ENCODE measurements around the gene DEPP1. TPM values are rescaled to one million over a fixed set of nuclear protein-coding genes. Genes with fewer than 3 reads are reported as not detected.

DEPP1 gene
- total RNA-seq, 1 donor from 2014 or later: 11.1 TPM

DNA sequence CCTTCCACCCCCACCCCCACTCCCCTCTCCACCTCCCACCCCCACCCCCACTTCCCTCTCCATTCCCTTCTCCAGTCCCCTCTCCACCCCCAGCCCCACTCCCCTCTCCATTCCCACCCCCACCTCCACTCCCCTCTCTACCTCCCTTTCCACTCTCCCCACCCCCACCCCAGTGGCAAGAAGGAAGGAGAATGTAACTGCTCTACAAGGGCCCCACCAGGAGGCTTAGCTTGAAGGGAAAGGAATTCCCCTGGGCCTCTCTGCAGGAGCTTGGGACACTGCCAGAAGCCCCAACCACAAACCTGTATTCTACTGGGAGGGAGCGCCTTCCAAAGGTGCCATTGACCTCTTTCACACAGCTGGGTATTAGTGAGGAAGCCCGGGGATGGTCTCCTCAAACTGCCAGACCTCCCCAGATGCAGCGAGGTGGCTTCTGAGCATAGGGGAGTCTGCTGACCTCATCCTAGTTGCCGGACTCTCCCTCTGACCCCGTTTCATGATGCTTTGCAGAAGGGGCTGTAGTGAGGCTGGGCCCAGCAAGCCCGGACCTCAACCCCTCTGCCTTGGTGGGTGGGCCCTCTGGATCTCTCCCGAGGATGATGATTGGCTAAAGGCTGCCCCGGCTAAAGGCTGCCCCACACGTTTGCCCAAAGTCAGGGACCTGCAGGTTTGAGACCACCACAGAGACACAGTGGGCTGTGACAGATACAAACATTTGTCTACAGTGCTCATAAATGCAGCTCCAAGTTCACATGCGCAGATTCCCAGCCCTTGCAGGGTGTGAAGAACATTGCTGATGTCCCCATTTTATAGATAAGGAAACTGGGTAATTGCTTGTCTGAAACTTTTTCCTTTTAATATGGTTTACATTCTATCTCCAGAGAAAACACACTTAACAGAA, 2.9 kb downstream of the DEPP1 start:
- Mint-ChIP-seq H3K27ac (peak overlapping the region; percentile 91), H3K27me3 (ENCODE audit: low read depth) (no peaks in the 10 kb centered on the region), H3K4me1 (peaks cover 68% of the 10 kb centered on the region), H3K36me3 (peaks cover 6% of the 10 kb centered on the region), H3K4me3 (peak overlapping the region; percentile 54), H3K9me3 (no peaks in the 10 kb centered on the region)
- DNase-seq (ENCODE audit: low spot score in 2 of 2, unreplicated experiment in 2 of 2): peak; percentile 59 to 78
- no peak for TF ChIP-seq CTCF (IDR thresholded peaks at IDR 0.05; ENCODE audit: unreplicated experiment)

- H3K9me3 Mint-ChIP-seq: no peaks in the 10 kb centered on the region
- peak; percentile 86 for TF ChIP-seq CTCF (IDR thresholded peaks at IDR 0.05; ENCODE audit: unreplicated experiment)
- H3K4me1 Mint-ChIP-seq: peaks cover 60% of the 10 kb centered on the region
- peaks cover 9% of the 10 kb centered on the region for H3K36me3 Mint-ChIP-seq
- H3K27ac Mint-ChIP-seq: peak overlapping the region; percentile 79
- H3K27me3 Mint-ChIP-seq (ENCODE audit: low read depth): no peaks in the 10 kb centered on the region
- peak; percentile 63 to 87 for DNase-seq (ENCODE audit: low spot score in 2 of 2, unreplicated experiment in 2 of 2)
- H3K4me3 Mint-ChIP-seq: peak overlapping the region; percentile 59
Measured at GRCh38 chr10:44974628-44975430, 3.8 kb downstream of the DEPP1 start.

- no peak for TF ChIP-seq CTCF (IDR thresholded peaks at IDR 0.05; ENCODE audit: unreplicated experiment)
- no peaks in the 10 kb centered on the region for H3K27me3 Mint-ChIP-seq (ENCODE audit: low read depth)
- no peaks in the 10 kb centered on the region for H3K9me3 Mint-ChIP-seq
- peaks cover 9% of the 10 kb centered on the region for H3K36me3 Mint-ChIP-seq
- peak overlapping the region; percentile 59 for H3K4me3 Mint-ChIP-seq
- no peak for DNase-seq (ENCODE audit: low spot score in 2 of 2, unreplicated experiment in 2 of 2)
- H3K4me1 Mint-ChIP-seq: peaks cover 53% of the 10 kb centered on the region
- H3K27ac Mint-ChIP-seq: peak overlapping the region; percentile 79
Measured at GRCh38 chr10:44974082-44974627, 4.5 kb downstream of the DEPP1 start.

- Mint-ChIP-seq H3K27ac (no peak overlapping the region), H3K4me3 (no peak overlapping the region), H3K27me3 (ENCODE audit: low read depth) (no peaks in the 10 kb centered on the region), H3K4me1 (peaks cover 46% of the 10 kb centered on the region), H3K36me3 (peaks cover 9% of the 10 kb centered on the region), H3K9me3 (no peaks in the 10 kb centered on the region)
- TF ChIP-seq CTCF (IDR thresholded peaks at IDR 0.05; ENCODE audit: unreplicated experiment): no peak
- DNase-seq (ENCODE audit: low spot score in 2 of 2, unreplicated experiment in 2 of 2): no peak
Measured at GRCh38 chr10:44973323-44974081, 5.1 kb downstream of the DEPP1 start.

GRCh38 chr10:44972874-44973306, 5.7 kb downstream of the DEPP1 start:
- no peak for TF ChIP-seq CTCF (IDR thresholded peaks at IDR 0.05; ENCODE audit: unreplicated experiment)
- peaks cover 45% of the 10 kb centered on the region for H3K4me1 Mint-ChIP-seq
- H3K27me3 Mint-ChIP-seq (ENCODE audit: low read depth): no peaks in the 10 kb centered on the region
- no peak for DNase-seq (ENCODE audit: low spot score in 2 of 2, unreplicated experiment in 2 of 2)
- no peak overlapping the region for H3K27ac Mint-ChIP-seq
- peaks cover 9% of the 10 kb centered on the region for H3K36me3 Mint-ChIP-seq
- H3K9me3 Mint-ChIP-seq: no peaks in the 10 kb centered on the region
- H3K4me3 Mint-ChIP-seq: no peak overlapping the region
